HepG2 (cell line): ENCODE measurements around the gene PRKN. TPM values are rescaled to one million over a fixed set of nuclear protein-coding genes. Genes with fewer than 3 reads are reported as not detected.
A peak's percentile ranks its signal among the peaks of the same experiment; 100 is the strongest.

Experiments used
- CEBPG ChIP-seq: IDR thresholded peaks from 2 replicates; pipeline ENCODE4 v1.6.1; 2016
- CHCHD3 ChIP-seq: sonication (generic); formaldehyde crosslinking; IDR thresholded peaks from 2 replicates; pipeline ENCODE4 v1.8.0; 2022; ENCODE audit warnings: mild to moderate bottlenecking, missing genetic modification reagents, moderate library complexity
- ELF3 ChIP-seq: IDR thresholded peaks from 2 replicates; pipeline ENCODE4 v1.6.1; 2016; ENCODE audit warnings: missing genetic modification reagents, missing compliant biosample characterization
- ESRRA ChIP-seq: sonication (generic); formaldehyde crosslinking; IDR thresholded peaks from 2 replicates; pipeline ENCODE4 v1.5.1; 2020; ENCODE audit warnings: mild to moderate bottlenecking, low read depth, missing genetic modification reagents
- HDAC1 ChIP-seq: sonication (generic); formaldehyde crosslinking; IDR thresholded peaks from 2 replicates; pipeline ENCODE4 v1.5.1; 2020; ENCODE audit warnings: mild to moderate bottlenecking, missing genetic modification reagents
- MEF2D ChIP-seq: sonication (generic); formaldehyde crosslinking; IDR thresholded peaks from 2 replicates; pipeline ENCODE4 v1.5.1; 2020; ENCODE audit warnings: mild to moderate bottlenecking, missing genetic modification reagents
- NFYB ChIP-seq: sonication (generic); formaldehyde crosslinking; IDR thresholded peaks from 2 replicates; pipeline ENCODE4 v1.4.0; 2020; ENCODE audit warnings: missing genetic modification reagents
- NR2C2 ChIP-seq: sonication (generic); formaldehyde crosslinking; IDR thresholded peaks from 2 replicates; pipeline ENCODE4 v1.4.0; 2020; ENCODE audit warnings: missing genetic modification reagents, mild to moderate bottlenecking, moderate library complexity, borderline replicate concordance
- SNAPC5 ChIP-seq: sonication (generic); formaldehyde crosslinking; IDR thresholded peaks from 2 replicates; pipeline ENCODE4 v1.8.1; 2023; ENCODE audit warnings: mild to moderate bottlenecking, missing genetic modification reagents, borderline replicate concordance
- SP1 ChIP-seq, 2 experiments: fragments of 450-650 bp in 1 of 2; sonication (generic) in 1 of 2; formaldehyde crosslinking in 1 of 2; IDR thresholded peaks; 2 replicates each; pipeline versions ENCODE4 v1.4.0 to v1.6.1; 2016 to 2020; ENCODE audit warnings: missing genetic modification reagents in 1 of 2
- TEAD3 ChIP-seq: optimal IDR thresholded peaks from 2 replicates; pipeline ENCODE3; 2016; ENCODE audit warnings: borderline replicate concordance
- ZBTB33 ChIP-seq: sonication (generic); formaldehyde crosslinking; IDR thresholded peaks from 2 replicates; pipeline ENCODE4 v1.4.0; 2020; ENCODE audit warnings: missing genetic modification reagents
- ZNF121 ChIP-seq: sonication (generic); formaldehyde crosslinking; IDR thresholded peaks from 2 replicates; pipeline ENCODE4 v1.5.0; 2020; ENCODE audit warnings: mild to moderate bottlenecking, missing genetic modification reagents
- ZNF3 ChIP-seq: IDR thresholded peaks from 2 replicates; pipeline ENCODE4 v1.7.0; 2017; ENCODE audit warnings: inconsistent platforms
- ZNF530 ChIP-seq: sonication (generic); formaldehyde crosslinking; IDR thresholded peaks from 2 replicates; pipeline ENCODE4 v1.5.0; 2020; ENCODE audit warnings: low read depth, mild to moderate bottlenecking, missing genetic modification reagents
- ZNF660 ChIP-seq: sonication (generic); formaldehyde crosslinking; IDR thresholded peaks from 2 replicates; pipeline ENCODE4 v1.5.1; 2020; ENCODE audit warnings: mild to moderate bottlenecking, low read depth, missing genetic modification reagents, borderline replicate concordance
- ZNF687 ChIP-seq: sonication (generic); formaldehyde crosslinking; IDR thresholded peaks from 2 replicates; pipeline ENCODE4 v1.5.1; 2020; ENCODE audit warnings: mild to moderate bottlenecking, missing genetic modification reagents, moderate library complexity
- ZNF780A ChIP-seq: sonication (generic); formaldehyde crosslinking; IDR thresholded peaks from 2 replicates; pipeline ENCODE4 v1.8.0; 2022; ENCODE audit warnings: mild to moderate bottlenecking, missing genetic modification reagents, moderate library complexity
- ZNF792 ChIP-seq: IDR thresholded peaks from 2 replicates; pipeline ENCODE4 v1.6.1; 2016
- polyA plus RNA-seq, 8 experiments: library from polyadenylated mRNA; depleted of rRNA in 3 of 8; stranded (reverse) in 7 of 8; unstranded in 1 of 8; fragments of >200 nt; fragmentation: Illumina TruSeq in 4 of 8; extraction: Trizol in 4 of 8; gene quantifications; 2 replicates each; pipeline versions ENCODE4 v1.2.1 to v1.2.3, GENCODE V29; 2011 to 2016; ENCODE audit warnings: low read depth in 4 of 8, missing spikeins in 1 of 8, mixed read lengths in 1 of 8; ENCODE audit not compliant: insufficient read depth in 1 of 8
- total RNA-seq, 5 experiments: library from RNA; depleted of rRNA; stranded (reverse); fragments of >200 nt; fragmentation: Illumina TruSeq; extraction: Trizol; gene quantifications; 2 replicates each; pipeline ENCODE4 v1.2.3, GENCODE V29; 2016; ENCODE audit warnings: low read depth in 1 of 5
- TF ChIP-seq, protein P1 (sequence below): sonication (generic); formaldehyde crosslinking; IDR thresholded peaks from 2 replicates; pipeline ENCODE4 v1.9.0; 2022; ENCODE audit warnings: low read depth, missing genetic modification reagents
- TF ChIP-seq, protein P2 (sequence below): sonication (generic); formaldehyde crosslinking; IDR thresholded peaks from 2 replicates; pipeline ENCODE4 v1.4.0; 2020; ENCODE audit warnings: missing genetic modification reagents

PRKN gene
- total and polyA plus RNA-seq, 2 of the 13 experiments (the other 11 are each of a cell fraction or from before 2014, with no cell fraction given), result 0.31 to 0.44 TPM

- no peak for TF ChIP-seq SP1 (IDR thresholded peaks at IDR 0.05)
- TF ChIP-seq SP1 (CRISPR knock-in tag; IDR thresholded peaks at IDR 0.05), result 0 out of 2 replicates have a peak, but pooled peaks have one; percentile 14
- 0 out of 2 replicates have a peak, but pooled peaks have one; percentile 33 for TF ChIP-seq ESRRA (CRISPR knock-in tag)
- TF ChIP-seq ZNF121 (CRISPR knock-in tag), result peak; percentile 38; the same call in 1 of the 2 replicates
- TF ChIP-seq CEBPG (CRISPR knock-in tag), result peak; percentile 76
- TF ChIP-seq CHCHD3 (CRISPR knock-in tag), result no peak
- TF ChIP-seq MEF2D (CRISPR knock-in tag), result peak; percentile 80; the same call in 1 of the 2 replicates
- no peak for TF ChIP-seq ZNF780A (CRISPR knock-in tag)
- TF ChIP-seq TEAD3 (CRISPR knock-in tag), result peak; percentile 90
- TF ChIP-seq ZNF792, result peak; percentile 84; the same call in 1 of the 2 replicates
- TF ChIP-seq, protein P1, sequence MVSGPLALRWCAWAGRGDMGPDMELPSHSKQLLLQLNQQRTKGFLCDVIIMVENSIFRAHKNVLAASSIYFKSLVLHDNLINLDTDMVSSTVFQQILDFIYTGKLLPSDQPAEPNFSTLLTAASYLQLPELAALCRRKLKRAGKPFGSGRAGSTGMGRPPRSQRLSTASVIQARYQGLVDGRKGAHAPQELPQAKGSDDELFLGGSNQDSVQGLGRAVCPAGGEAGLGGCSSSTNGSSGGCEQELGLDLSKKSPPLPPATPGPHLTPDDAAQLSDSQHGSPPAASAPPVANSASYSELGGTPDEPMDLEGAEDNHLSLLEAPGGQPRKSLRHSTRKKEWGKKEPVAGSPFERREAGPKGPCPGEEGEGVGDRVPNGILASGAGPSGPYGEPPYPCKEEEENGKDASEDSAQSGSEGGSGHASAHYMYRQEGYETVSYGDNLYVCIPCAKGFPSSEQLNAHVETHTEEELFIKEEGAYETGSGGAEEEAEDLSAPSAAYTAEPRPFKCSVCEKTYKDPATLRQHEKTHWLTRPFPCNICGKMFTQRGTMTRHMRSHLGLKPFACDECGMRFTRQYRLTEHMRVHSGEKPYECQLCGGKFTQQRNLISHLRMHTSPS (CRISPR knock-in tag), result peak; percentile 88; the same call in 1 of the 2 replicates
- peak; percentile 38 for TF ChIP-seq ELF3 (CRISPR knock-in tag)
- no peak; the same call in 1 of the 2 replicates for TF ChIP-seq SNAPC5
- peak; percentile 64 for TF ChIP-seq NR2C2 (CRISPR knock-in tag)
- TF ChIP-seq ZBTB33 (CRISPR knock-in tag), result peak; percentile 64; the same call in 1 of the 2 replicates
- TF ChIP-seq ZNF660 (CRISPR knock-in tag), result no peak
- TF ChIP-seq ZNF530 (CRISPR knock-in tag), result no peak
- TF ChIP-seq NFYB (CRISPR knock-in tag), result peak; percentile 59; the same call in 1 of the 2 replicates
- TF ChIP-seq ZNF687, result peak; percentile 38
- peak; percentile 60 for TF ChIP-seq HDAC1 (CRISPR knock-in tag)
- TF ChIP-seq ZNF3, result peak; percentile 39; the same call in 1 of the 2 replicates
- TF ChIP-seq, protein P2, sequence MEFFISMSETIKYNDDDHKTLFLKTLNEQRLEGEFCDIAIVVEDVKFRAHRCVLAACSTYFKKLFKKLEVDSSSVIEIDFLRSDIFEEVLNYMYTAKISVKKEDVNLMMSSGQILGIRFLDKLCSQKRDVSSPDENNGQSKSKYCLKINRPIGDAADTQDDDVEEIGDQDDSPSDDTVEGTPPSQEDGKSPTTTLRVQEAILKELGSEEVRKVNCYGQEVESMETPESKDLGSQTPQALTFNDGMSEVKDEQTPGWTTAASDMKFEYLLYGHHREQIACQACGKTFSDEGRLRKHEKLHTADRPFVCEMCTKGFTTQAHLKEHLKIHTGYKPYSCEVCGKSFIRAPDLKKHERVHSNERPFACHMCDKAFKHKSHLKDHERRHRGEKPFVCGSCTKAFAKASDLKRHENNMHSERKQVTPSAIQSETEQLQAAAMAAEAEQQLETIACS (CRISPR knock-in tag), result no peak
Measured at GRCh38 chr6:162058281-162058875, 669.2 kb downstream of the PRKN start (continued).
